H9 (cell line): ENCODE results near the gene TMEM198. TPM values are rescaled to one million over a fixed set of nuclear protein-coding genes. Genes with fewer than 3 reads are reported as not detected.

ENCODE experiments used
- DNase-seq: peaks from one replicate; pipeline ENCODE4 v3.0.0-alpha.2; 2017
- H2AFZ ChIP-seq: one replicate; pipeline ENCODE4 v1.6.1; 2013; ENCODE audit warnings: mild to moderate bottlenecking, low read length, control low read depth, moderate library complexity
- H2AK5ac ChIP-seq: 2 replicates; pipeline ENCODE4 v1.6.1; 2013; ENCODE audit warnings: low read length, control low read depth, mixed read lengths; ENCODE audit not compliant: insufficient read length
- H2BK120ac ChIP-seq: one replicate; pipeline ENCODE4 v1.6.1; 2013; ENCODE audit warnings: low read depth, mild to moderate bottlenecking, low read length, control low read depth, inconsistent platforms; ENCODE audit not compliant: poor library complexity, severe bottlenecking
- H2BK12ac ChIP-seq: 2 replicates; pipeline ENCODE4 v1.6.1; 2013; ENCODE audit warnings: low read length, control low read depth, mixed read lengths, low read depth; ENCODE audit not compliant: insufficient read length
- H2BK15ac ChIP-seq: 2 replicates; pipeline ENCODE4 v1.6.1; 2013; ENCODE audit warnings: low read depth, low read length, control low read depth
- H2BK20ac ChIP-seq: one replicate; pipeline ENCODE4 v1.6.1; 2013; ENCODE audit warnings: low read depth, mild to moderate bottlenecking, low read length, control low read depth, inconsistent platforms; ENCODE audit not compliant: poor library complexity, severe bottlenecking
- H2BK5ac ChIP-seq: 2 replicates; pipeline ENCODE4 v1.6.1; 2013; ENCODE audit warnings: low read length, control low read depth, mixed read lengths; ENCODE audit not compliant: insufficient read length
- H3K14ac ChIP-seq: 2 replicates; pipeline ENCODE4 v1.6.1; 2013; ENCODE audit warnings: low read length, control low read depth; ENCODE audit not compliant: insufficient read depth
- H3K18ac ChIP-seq: 2 replicates; pipeline ENCODE4 v1.6.1; 2013; ENCODE audit warnings: low read depth, mild to moderate bottlenecking, mixed read lengths, low read length, control low read depth; ENCODE audit not compliant: insufficient read length
- H3K23ac ChIP-seq: 2 replicates; pipeline ENCODE4 v1.6.1; 2013; ENCODE audit warnings: low read length, control low read depth, mixed read lengths, low read depth; ENCODE audit not compliant: insufficient read length
- H3K23me2 ChIP-seq: 2 replicates; pipeline ENCODE4 v1.6.1; 2013; ENCODE audit warnings: low read depth, mild to moderate bottlenecking, mixed read lengths, low read length, control low read depth; ENCODE audit not compliant: insufficient read length, poor library complexity, severe bottlenecking
- H3K27ac ChIP-seq: 2 replicates; pipeline ENCODE4 v1.5.1; 2013; ENCODE audit warnings: low read length, control low read depth, mixed read lengths, low read depth; ENCODE audit not compliant: insufficient read length
- H3K27me3 ChIP-seq: 2 replicates; pipeline ENCODE4 v1.6.1; 2013; ENCODE audit warnings: low read length, control low read depth, inconsistent platforms; ENCODE audit not compliant: insufficient read depth
- H3K4ac ChIP-seq: 2 replicates; pipeline ENCODE4 v1.6.1; 2013; ENCODE audit warnings: low read depth, mild to moderate bottlenecking, control low read depth, inconsistent platforms, low read length, moderate library complexity
- H3K4me1 ChIP-seq: 2 replicates; pipeline ENCODE4 v1.6.1; 2013; ENCODE audit warnings: low read length, control low read depth, inconsistent platforms; ENCODE audit not compliant: insufficient read depth
- H3K4me2 ChIP-seq: 2 replicates; pipeline ENCODE4 v1.6.1; 2013; ENCODE audit warnings: low read length, control low read depth, mixed read lengths; ENCODE audit not compliant: insufficient read length, insufficient read depth
- H3K56ac ChIP-seq: 2 replicates; pipeline ENCODE4 v1.6.1; 2013; ENCODE audit warnings: low read depth, mild to moderate bottlenecking, mixed read lengths, low read length, control low read depth; ENCODE audit not compliant: insufficient read length
- H3K79me1 ChIP-seq: 2 replicates; pipeline ENCODE4 v1.6.1; 2013; ENCODE audit warnings: low read depth, mild to moderate bottlenecking, moderate library complexity, low read length, control low read depth, inconsistent platforms; ENCODE audit not compliant: insufficient read depth, poor library complexity, severe bottlenecking
- H3K79me2 ChIP-seq: 2 replicates; pipeline ENCODE4 v1.6.1; 2013; ENCODE audit warnings: low read length, control low read depth, inconsistent platforms; ENCODE audit not compliant: insufficient read depth
- H3K9ac ChIP-seq: 2 replicates; pipeline ENCODE4 v1.6.1; 2013; ENCODE audit warnings: low read length, control low read depth, mixed read lengths; ENCODE audit not compliant: insufficient read length; ENCODE audit errors: extremely low read depth
- H3K9me3 ChIP-seq: one replicate; pipeline ENCODE4 v1.6.1; 2013; ENCODE audit warnings: low read depth, low read length, inconsistent platforms; ENCODE audit not compliant: control insufficient read depth
- H3T11ph ChIP-seq: one replicate; pipeline ENCODE4 v1.6.1; 2013; ENCODE audit warnings: mild to moderate bottlenecking, low read length, control low read depth, inconsistent platforms
- H4K20me1 ChIP-seq: one replicate; pipeline ENCODE4 v1.6.1; 2013; ENCODE audit not compliant: control insufficient read depth, insufficient read length, insufficient read depth
- H4K5ac ChIP-seq: 2 replicates; pipeline ENCODE4 v1.6.1; 2013; ENCODE audit warnings: low read depth, mild to moderate bottlenecking, mixed read lengths, low read length, control low read depth; ENCODE audit not compliant: insufficient read length
- H4K8ac ChIP-seq: replicated peaks from 2 replicates; pipeline ENCODE4 v1.6.1; 2013; ENCODE audit warnings: low read length, control low read depth, mixed read lengths, low read depth; ENCODE audit not compliant: insufficient read length
- H4K91ac ChIP-seq: 2 replicates; pipeline ENCODE4 v1.6.1; 2013; ENCODE audit warnings: low read depth, mild to moderate bottlenecking, moderate library complexity, mixed read lengths, low read length, control low read depth; ENCODE audit not compliant: insufficient read length
- H3K27ac Mint-ChIP-seq, 3 experiments: 2 replicates in 2 of 3; 3 replicates in 1 of 3; pipeline ENCODE4 v1.8.0; 2020 to 2021; ENCODE audit warnings: mixed read lengths in 3 of 3, mild to moderate bottlenecking in 1 of 3, moderate library complexity in 1 of 3
- H3K27me3 Mint-ChIP-seq: 2 replicates; pipeline ENCODE4 v1.8.0; 2021; ENCODE audit warnings: low read depth, mild to moderate bottlenecking, moderate library complexity, mixed read lengths
- H3K36me3 Mint-ChIP-seq, 3 experiments: 2 replicates in 2 of 3; 3 replicates in 1 of 3; pipeline ENCODE4 v1.8.0; 2020 to 2021; ENCODE audit warnings: low read depth in 3 of 3, mixed read lengths in 3 of 3; ENCODE audit not compliant: insufficient read depth in 1 of 3
- H3K4me1 Mint-ChIP-seq, 2 experiments: 2 replicates each; pipeline ENCODE4 v1.8.0; 2020; ENCODE audit warnings: mixed read lengths in 2 of 2
- H3K4me3 Mint-ChIP-seq, 2 experiments: 2 replicates in 1 of 2; 3 replicates in 1 of 2; pipeline ENCODE4 v1.8.0; 2020 to 2021; ENCODE audit warnings: mild to moderate bottlenecking in 2 of 2, mixed read lengths in 2 of 2, moderate library complexity in 1 of 2
- H3K9me3 Mint-ChIP-seq, 2 experiments: 2 replicates in 1 of 2; 3 replicates in 1 of 2; pipeline ENCODE4 v1.8.0; 2020; ENCODE audit warnings: mild to moderate bottlenecking in 2 of 2, mixed read lengths in 2 of 2, moderate library complexity in 1 of 2
- CTCF ChIP-seq: fragments of 200-600 bp; sonication (generic); conservative IDR thresholded peaks from 3 replicates; pipeline ENCODE4 v1.8.0; 2021; ENCODE audit warnings: antibody characterized with exemption, mild to moderate bottlenecking
- WGBS: extraction: QIAGEN DNeasy Blood & Tissue Kit; methylation state at CpG from one replicate; pipeline ENCODE4 v1.1.7; 2013; ENCODE audit warnings: missing lambda C conversion rate, low lambda C conversion rate, mixed read lengths; ENCODE audit not compliant: insufficient read length; ENCODE audit errors: extremely low coverage; 5-methylcytosine and 5-hydroxymethylcytosine counted together
- total RNA-seq: library from RNA; stranded (reverse); gene quantifications from 2 replicates; pipeline ENCODE4 v1.2.1, GENCODE V29; 2021

Gene TMEM198
- total RNA-seq, 1 experiment from 2014 or later, result 7.7 TPM

DNA sequence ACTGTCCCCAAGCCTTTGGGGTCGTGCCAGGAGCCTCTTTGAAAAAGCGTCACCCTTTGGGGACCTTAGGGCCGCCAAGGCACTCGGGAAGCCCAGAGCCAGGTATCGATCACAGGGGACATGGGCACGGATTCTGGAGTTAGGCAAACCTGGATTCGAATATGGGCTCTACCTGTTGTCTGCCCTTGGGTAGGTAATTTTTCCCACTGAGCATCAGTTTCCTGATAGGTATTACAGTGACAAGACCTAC, 9.3 kb downstream of the TMEM198 start:
- Histone ChIP-seq H2BK15ac (no peak overlapping the region), H3K23ac (no peak overlapping the region), H3K27me3 (peaks cover 4% of the 10 kb centered on the region; the same call in 1 of the 2 replicates), H3K9me3 (no peaks in the 10 kb centered on the region), H4K8ac (no peak overlapping the region), H3K14ac (no peak overlapping the region; the same call in 1 of the 2 replicates), H2AFZ (no peak overlapping the region), H2BK5ac (no peak overlapping the region), H3K56ac (no peak overlapping the region), H3K18ac (no peak overlapping the region), H3K79me1 (no peaks in the 10 kb centered on the region), H4K91ac (no peak overlapping the region), H3K4me1 (peaks cover 3% of the 10 kb centered on the region; the same call in 1 of the 2 replicates), H2AK5ac (no peak overlapping the region), H3K79me2 (no peaks in the 10 kb centered on the region), H2BK20ac (no peak overlapping the region), H3K23me2 (peaks cover 11% of the 10 kb centered on the region), H3K27ac (no peak overlapping the region), H3K4me2 (peak overlapping the region; percentile 83), H3K4ac (no peak overlapping the region), H3K9ac (no peak overlapping the region), H4K20me1 (no peaks in the 10 kb centered on the region), H2BK120ac (no peak overlapping the region), H4K5ac (no peak overlapping the region), H2BK12ac (no peak overlapping the region), H3T11ph (no peak overlapping the region)
- no CpG with 5 or more reads among the region's 7 CpGs for WGBS
- no peak for TF ChIP-seq CTCF
- Mint-ChIP-seq H3K4me1 (peaks cover 10 to 18% of the 10 kb centered on the region in 2 experiments), H3K36me3 (peaks cover 5 to 41% (median 30%) of the 10 kb centered on the region in 3 experiments), H3K27me3 (peaks cover 40% of the 10 kb centered on the region), H3K4me3 (peak overlapping the region; percentile 74 to 81; a peak in 4 of 5 replicates), H3K9me3 (no peaks in the 10 kb centered on the region), H3K27ac (no peak overlapping the region)
- DNase-seq, result no peak
